ENCODE data around the gene CYGB. TPM values are rescaled to one million over a fixed set of nuclear protein-coding genes. Genes with fewer than 3 reads are reported as not detected.
A peak's percentile ranks its signal among the peaks of the same experiment; 100 is the strongest.

CYGB gene
- polyA plus RNA-seq, 1 of the 3 experiments (the other 2 are of a cell fraction) = 1.7 TPM

DNA sequence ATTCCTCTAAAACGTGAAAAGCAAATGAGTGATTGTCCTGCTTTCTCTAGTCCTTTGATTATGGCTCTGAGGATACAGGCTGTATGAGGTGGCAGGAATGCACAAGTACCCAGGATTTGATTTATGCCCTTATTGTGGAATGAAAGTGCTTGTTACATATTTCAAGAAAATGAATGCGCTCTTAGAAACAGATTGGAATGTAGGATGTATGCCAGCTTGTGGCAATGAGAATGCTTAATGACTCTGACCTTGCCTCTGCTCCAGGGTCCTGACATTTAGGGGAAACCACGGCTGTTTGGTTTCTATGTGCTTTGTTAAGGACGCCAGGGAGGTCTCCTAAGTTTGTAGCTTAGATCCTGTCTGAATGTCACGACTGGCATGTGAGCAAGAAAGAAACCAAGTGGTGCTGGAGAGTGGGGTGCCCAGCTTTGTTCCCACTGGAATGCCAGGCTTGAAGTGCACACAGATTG is 24.3 kb upstream of the CYGB start (continued):
- TF ChIP-seq, protein P1, sequence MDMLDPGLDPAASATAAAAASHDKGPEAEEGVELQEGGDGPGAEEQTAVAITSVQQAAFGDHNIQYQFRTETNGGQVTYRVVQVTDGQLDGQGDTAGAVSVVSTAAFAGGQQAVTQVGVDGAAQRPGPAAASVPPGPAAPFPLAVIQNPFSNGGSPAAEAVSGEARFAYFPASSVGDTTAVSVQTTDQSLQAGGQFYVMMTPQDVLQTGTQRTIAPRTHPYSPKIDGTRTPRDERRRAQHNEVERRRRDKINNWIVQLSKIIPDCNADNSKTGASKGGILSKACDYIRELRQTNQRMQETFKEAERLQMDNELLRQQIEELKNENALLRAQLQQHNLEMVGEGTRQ (IDR thresholded peaks at IDR 0.05; ENCODE audit: borderline replicate concordance, low read depth, low read length) = no peak
- no peak for TF ChIP-seq NRF1 (IDR thresholded peaks at IDR 0.05; ENCODE audit: low read depth, low read length)
- no peak for TF ChIP-seq EZH2phosphoT487 (IDR thresholded peaks at IDR 0.05; ENCODE audit: borderline replicate concordance, low read depth)
- peak; percentile 61; the same call in 1 of the 2 replicates for TF ChIP-seq JUND (IDR thresholded peaks at IDR 0.05)
- no peak for TF ChIP-seq ELF1 (IDR thresholded peaks at IDR 0.05)
- TF ChIP-seq, protein P2, sequence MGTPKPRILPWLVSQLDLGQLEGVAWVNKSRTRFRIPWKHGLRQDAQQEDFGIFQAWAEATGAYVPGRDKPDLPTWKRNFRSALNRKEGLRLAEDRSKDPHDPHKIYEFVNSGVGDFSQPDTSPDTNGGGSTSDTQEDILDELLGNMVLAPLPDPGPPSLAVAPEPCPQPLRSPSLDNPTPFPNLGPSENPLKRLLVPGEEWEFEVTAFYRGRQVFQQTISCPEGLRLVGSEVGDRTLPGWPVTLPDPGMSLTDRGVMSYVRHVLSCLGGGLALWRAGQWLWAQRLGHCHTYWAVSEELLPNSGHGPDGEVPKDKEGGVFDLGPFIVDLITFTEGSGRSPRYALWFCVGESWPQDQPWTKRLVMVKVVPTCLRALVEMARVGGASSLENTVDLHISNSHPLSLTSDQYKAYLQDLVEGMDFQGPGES (IDR thresholded peaks at IDR 0.05; ENCODE audit: low read depth, low read length) = no peak
- TF ChIP-seq MEF2A (IDR thresholded peaks at IDR 0.05; ENCODE audit: borderline replicate concordance, low read depth) = no peak
- peak; percentile 51; the same call in 1 of the 2 replicates for TF ChIP-seq RXRA (IDR thresholded peaks at IDR 0.05; ENCODE audit: borderline replicate concordance, low read depth)
- TF ChIP-seq, protein P3, sequence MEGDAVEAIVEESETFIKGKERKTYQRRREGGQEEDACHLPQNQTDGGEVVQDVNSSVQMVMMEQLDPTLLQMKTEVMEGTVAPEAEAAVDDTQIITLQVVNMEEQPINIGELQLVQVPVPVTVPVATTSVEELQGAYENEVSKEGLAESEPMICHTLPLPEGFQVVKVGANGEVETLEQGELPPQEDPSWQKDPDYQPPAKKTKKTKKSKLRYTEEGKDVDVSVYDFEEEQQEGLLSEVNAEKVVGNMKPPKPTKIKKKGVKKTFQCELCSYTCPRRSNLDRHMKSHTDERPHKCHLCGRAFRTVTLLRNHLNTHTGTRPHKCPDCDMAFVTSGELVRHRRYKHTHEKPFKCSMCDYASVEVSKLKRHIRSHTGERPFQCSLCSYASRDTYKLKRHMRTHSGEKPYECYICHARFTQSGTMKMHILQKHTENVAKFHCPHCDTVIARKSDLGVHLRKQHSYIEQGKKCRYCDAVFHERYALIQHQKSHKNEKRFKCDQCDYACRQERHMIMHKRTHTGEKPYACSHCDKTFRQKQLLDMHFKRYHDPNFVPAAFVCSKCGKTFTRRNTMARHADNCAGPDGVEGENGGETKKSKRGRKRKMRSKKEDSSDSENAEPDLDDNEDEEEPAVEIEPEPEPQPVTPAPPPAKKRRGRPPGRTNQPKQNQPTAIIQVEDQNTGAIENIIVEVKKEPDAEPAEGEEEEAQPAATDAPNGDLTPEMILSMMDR (IDR thresholded peaks at IDR 0.05) = no peak
- TF ChIP-seq TAF1 (IDR thresholded peaks at IDR 0.05; ENCODE audit: borderline replicate concordance, low read depth, low read length) = no peak
- no peak for TF ChIP-seq FOXM1 (IDR thresholded peaks at IDR 0.05; ENCODE audit: low read depth)
- no peak for TF ChIP-seq SMC3 (IDR thresholded peaks at IDR 0.05; ENCODE audit: low read depth, low read length)
- TF ChIP-seq NFIC (IDR thresholded peaks at IDR 0.05; ENCODE audit: borderline replicate concordance) = peak; percentile 87
- TF ChIP-seq, protein P4, sequence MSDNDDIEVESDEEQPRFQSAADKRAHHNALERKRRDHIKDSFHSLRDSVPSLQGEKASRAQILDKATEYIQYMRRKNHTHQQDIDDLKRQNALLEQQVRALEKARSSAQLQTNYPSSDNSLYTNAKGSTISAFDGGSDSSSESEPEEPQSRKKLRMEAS (IDR thresholded peaks at IDR 0.05; ENCODE audit: low read depth) = peak; percentile 37; the same call in 1 of the 2 replicates
- TF ChIP-seq EP300 (IDR thresholded peaks at IDR 0.05; ENCODE audit: borderline replicate concordance in 1 of 2, low read depth in 1 of 2, low read length in 1 of 2) = peak in 1 of 2 experiments; percentile 74; a peak in 2 of 4 replicates
- TF ChIP-seq, protein P5, sequence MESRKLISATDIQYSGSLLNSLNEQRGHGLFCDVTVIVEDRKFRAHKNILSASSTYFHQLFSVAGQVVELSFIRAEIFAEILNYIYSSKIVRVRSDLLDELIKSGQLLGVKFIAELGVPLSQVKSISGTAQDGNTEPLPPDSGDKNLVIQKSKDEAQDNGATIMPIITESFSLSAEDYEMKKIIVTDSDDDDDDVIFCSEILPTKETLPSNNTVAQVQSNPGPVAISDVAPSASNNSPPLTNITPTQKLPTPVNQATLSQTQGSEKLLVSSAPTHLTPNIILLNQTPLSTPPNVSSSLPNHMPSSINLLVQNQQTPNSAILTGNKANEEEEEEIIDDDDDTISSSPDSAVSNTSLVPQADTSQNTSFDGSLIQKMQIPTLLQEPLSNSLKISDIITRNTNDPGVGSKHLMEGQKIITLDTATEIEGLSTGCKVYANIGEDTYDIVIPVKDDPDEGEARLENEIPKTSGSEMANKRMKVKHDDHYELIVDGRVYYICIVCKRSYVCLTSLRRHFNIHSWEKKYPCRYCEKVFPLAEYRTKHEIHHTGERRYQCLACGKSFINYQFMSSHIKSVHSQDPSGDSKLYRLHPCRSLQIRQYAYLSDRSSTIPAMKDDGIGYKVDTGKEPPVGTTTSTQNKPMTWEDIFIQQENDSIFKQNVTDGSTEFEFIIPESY (IDR thresholded peaks at IDR 0.05; ENCODE audit: borderline replicate concordance, low read depth) = peak; percentile 47; the same call in 1 of the 2 replicates
- peak; percentile 78; the same call in 1 of the 2 replicates for TF ChIP-seq TEAD4 (IDR thresholded peaks at IDR 0.05; ENCODE audit: borderline replicate concordance, insufficient read depth)

Measured in SK-N-SH (cell line).